Activated naive CD8-positive, alpha-beta T cell treated with anti-CD3 and anti-CD28 coated beads for 36 hours (primary cell): ENCODE measurements around the gene BOD1. TPM values are rescaled to one million over a fixed set of nuclear protein-coding genes. Genes with fewer than 3 reads are reported as not detected.
A peak's percentile ranks its signal among the peaks of the same experiment; 100 is the strongest.

Experiments used
- DNase-seq: peaks from one replicate; pipeline ENCODE4 v3.0.0; 2021
- H3K27ac Mint-ChIP-seq: one replicate; pipeline ENCODE4 v1.8.0; 2022; ENCODE audit warnings: mild to moderate bottlenecking, moderate library complexity, mixed read lengths
- H3K27me3 Mint-ChIP-seq: one replicate; pipeline ENCODE4 v1.8.0; 2022; ENCODE audit warnings: mild to moderate bottlenecking, mixed read lengths
- H3K36me3 Mint-ChIP-seq: one replicate; pipeline ENCODE4 v1.8.0; 2021; ENCODE audit warnings: mild to moderate bottlenecking, mixed read lengths
- H3K4me1 Mint-ChIP-seq: one replicate; pipeline ENCODE4 v1.8.0; 2021; ENCODE audit warnings: mixed read lengths
- H3K4me3 Mint-ChIP-seq: one replicate; pipeline ENCODE4 v1.8.0; 2022; ENCODE audit warnings: mild to moderate bottlenecking, moderate library complexity, mixed read lengths
- H3K9me3 Mint-ChIP-seq: one replicate; pipeline ENCODE4 v1.8.0; 2022; ENCODE audit warnings: mixed read lengths
- total RNA-seq, 2 experiments: library from RNA; stranded (reverse); gene quantifications; one replicate each; pipeline ENCODE4 v1.2.3, GENCODE V29; 2021

The BOD1 gene
- total RNA-seq = 10 to 100 TPM; 23.7 to 25.8 TPM

DNA sequence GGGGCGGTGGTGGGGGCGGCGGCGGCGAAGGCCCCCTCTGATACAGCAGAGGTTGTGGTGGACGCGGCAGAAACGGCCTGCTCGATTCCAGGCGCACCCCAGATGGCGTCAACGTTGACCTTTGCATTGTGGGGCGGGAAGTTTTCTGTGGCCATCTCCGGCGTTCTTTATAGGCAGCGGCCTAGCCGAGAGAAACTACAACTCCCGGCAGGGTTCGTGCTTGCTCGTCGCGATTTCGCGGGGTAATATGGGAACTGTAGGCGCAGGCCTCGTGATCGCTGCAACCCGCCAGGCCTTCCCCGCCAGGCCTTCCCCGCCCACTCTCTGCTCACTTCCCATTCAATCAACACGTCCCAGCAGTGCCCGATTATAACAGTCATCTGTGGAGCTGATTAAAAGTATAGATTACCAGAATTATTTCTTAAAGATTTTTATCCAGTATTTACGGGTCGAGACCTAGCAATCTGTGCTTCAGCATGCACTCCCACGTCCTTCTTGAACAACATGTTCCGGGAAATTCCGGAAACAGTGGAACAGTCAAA is at the start of gene BOD1:
Gene BOD1, minus strand, starts transcription at position 74 of the 542 bp plus-strand sequence. CDS start 214 bp downstream, outside the sequence.
- DNase-seq = peak; percentile 94
- Mint-ChIP-seq H3K4me1 (peaks cover 38% of the 10 kb centered on the region), H3K36me3 (peaks cover 16% of the 10 kb centered on the region), H3K27me3 (no peaks in the 10 kb centered on the region), H3K4me3 (peak within 1 kb of the TSS; percentile 93), H3K27ac (peak within 1 kb of the TSS; percentile 91), H3K9me3 (no peaks in the 10 kb centered on the region)

DNA sequence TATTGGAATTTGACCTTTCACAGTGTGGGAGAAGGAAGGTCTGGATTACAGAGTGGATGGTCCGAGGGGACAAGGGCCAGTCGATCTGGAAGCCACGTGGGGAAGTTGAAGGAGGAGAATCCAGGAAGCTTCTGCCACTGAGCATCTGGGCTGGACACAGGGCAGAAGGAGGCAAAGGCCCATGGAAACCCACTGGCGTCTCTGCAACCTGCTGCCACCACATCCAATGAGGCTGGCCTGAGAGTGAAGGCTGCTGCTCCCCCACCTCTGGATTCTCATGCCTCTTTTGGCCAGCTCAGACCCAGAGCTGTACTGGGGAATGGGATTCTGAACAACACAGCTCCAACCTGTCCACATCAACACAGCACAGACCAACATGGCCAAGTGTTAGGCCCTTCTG is 48.9 kb upstream of the BOD1 start:
- no peaks in the 10 kb centered on the region for H3K9me3 Mint-ChIP-seq
- no peak overlapping the region for H3K4me3 Mint-ChIP-seq

DNA sequence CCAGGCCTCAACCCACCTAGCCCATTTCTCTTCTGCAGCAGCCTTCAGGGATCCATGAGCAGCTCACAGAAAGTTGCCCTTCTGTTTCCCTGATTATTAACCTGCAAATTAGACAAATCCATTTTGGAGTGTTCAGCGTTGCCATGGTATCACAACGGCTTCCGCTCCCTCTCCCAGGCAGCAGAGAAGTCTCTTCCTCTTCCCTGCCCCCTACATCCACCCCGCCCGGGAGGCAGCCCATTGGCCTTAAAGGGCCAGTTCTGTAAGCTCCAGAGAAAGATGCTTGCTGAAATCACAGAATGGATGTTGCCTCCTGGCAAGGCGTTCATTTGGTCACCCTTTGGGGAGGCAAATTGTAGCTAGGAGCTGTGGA is 47.7 kb upstream of the BOD1 start:
- Mint-ChIP-seq H3K9me3 (no peaks in the 10 kb centered on the region), H3K36me3 (no peaks in the 10 kb centered on the region), H3K4me1 (no peaks in the 10 kb centered on the region)

More for the DNA sequence above, 48.9 kb upstream of the BOD1 start:
- H3K4me1 Mint-ChIP-seq = no peaks in the 10 kb centered on the region
- no peaks in the 10 kb centered on the region for H3K27me3 Mint-ChIP-seq
- H3K27ac Mint-ChIP-seq = no peak overlapping the region
- DNase-seq = no peak
- H3K36me3 Mint-ChIP-seq = no peaks in the 10 kb centered on the region

DNA sequence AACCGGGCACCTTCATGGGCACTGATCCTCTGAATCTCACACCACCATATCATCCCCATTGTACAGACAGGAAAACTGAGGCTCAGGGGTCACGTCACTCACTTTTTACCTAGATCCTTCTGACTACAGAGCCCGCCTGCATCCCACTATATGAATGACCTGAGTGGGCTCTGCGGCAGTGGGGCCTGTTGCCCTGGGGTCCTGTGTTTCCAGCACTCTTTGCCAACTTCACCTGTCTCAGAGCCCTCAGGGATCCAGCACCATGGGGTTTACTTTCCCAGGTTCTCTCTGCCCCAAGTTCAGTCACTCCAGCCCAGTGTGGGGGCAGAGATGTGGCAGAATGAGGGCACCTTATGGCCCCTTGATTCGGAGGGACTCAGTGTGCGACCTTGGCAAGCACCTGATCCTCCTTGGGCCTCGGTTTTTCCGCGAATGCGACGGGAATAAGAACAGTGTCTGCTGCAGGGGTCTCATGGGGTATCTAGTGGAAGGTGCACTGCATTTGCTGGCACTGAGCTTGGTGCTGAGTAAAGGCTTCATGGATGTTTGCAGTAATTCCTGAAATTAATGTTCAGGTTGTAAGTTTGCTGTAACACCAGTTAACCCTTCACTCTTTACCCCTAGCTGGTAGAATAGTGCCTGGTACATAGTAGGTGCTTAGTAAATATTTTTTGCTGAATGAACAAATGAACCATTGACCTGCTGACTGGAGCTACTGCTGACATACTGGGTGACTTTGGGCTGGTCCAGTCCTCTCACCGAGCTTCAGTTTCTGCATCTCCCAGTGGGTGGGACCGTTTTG is 47.1 kb upstream of the BOD1 start:
- no peaks in the 10 kb centered on the region for H3K4me1 Mint-ChIP-seq
- H3K27ac Mint-ChIP-seq = no peak overlapping the region
- no peak for DNase-seq
- no peaks in the 10 kb centered on the region for H3K27me3 Mint-ChIP-seq
- no peaks in the 10 kb centered on the region for H3K9me3 Mint-ChIP-seq
- H3K4me3 Mint-ChIP-seq = no peak overlapping the region
- no peaks in the 10 kb centered on the region for H3K36me3 Mint-ChIP-seq

More for the DNA sequence above, 47.7 kb upstream of the BOD1 start:
- H3K4me3 Mint-ChIP-seq = no peak overlapping the region
- no peaks in the 10 kb centered on the region for H3K27me3 Mint-ChIP-seq
- no peak for DNase-seq
- no peak overlapping the region for H3K27ac Mint-ChIP-seq

DNA sequence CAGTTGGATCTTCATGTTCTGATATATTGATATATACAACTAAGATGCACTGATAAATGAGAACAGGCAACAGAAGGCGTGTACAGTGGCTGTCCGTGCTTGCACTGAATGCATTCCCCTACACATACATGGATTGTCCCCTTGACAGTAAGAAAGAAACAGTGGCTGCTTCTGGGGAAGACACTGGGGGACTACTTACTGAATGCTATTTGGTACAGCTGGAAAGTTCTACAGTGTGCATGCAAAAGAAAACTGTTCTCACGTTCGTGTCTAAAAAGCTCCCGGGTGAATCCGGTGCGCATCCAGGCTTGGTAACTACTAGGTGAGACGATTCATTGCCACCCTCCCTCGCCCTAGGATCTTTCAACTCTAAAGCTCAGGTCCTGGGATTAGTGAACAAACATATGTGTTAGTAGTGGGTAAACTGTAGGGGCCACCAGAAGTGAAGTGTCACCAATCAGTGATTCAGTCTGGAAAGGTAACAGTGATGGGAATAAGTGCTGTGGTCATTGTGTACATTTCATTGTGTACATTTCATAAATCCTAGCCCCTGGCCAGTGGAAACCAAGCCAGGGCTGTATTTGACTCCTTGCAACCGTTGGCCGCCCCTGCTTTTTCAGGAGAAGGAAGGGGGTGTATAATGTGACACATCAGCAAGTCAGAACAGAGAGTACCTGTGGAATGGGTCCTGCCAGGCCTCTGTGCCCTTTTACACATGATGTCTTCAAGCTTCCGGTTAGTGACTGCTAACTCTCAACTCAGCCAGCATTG is 46.3 kb upstream of the BOD1 start:
- H3K36me3 Mint-ChIP-seq = no peaks in the 10 kb centered on the region
- H3K27ac Mint-ChIP-seq = no peak overlapping the region
- H3K4me3 Mint-ChIP-seq = no peak overlapping the region
- no peak for DNase-seq
- no peaks in the 10 kb centered on the region for H3K4me1 Mint-ChIP-seq
- H3K9me3 Mint-ChIP-seq = no peaks in the 10 kb centered on the region
- no peaks in the 10 kb centered on the region for H3K27me3 Mint-ChIP-seq

DNA sequence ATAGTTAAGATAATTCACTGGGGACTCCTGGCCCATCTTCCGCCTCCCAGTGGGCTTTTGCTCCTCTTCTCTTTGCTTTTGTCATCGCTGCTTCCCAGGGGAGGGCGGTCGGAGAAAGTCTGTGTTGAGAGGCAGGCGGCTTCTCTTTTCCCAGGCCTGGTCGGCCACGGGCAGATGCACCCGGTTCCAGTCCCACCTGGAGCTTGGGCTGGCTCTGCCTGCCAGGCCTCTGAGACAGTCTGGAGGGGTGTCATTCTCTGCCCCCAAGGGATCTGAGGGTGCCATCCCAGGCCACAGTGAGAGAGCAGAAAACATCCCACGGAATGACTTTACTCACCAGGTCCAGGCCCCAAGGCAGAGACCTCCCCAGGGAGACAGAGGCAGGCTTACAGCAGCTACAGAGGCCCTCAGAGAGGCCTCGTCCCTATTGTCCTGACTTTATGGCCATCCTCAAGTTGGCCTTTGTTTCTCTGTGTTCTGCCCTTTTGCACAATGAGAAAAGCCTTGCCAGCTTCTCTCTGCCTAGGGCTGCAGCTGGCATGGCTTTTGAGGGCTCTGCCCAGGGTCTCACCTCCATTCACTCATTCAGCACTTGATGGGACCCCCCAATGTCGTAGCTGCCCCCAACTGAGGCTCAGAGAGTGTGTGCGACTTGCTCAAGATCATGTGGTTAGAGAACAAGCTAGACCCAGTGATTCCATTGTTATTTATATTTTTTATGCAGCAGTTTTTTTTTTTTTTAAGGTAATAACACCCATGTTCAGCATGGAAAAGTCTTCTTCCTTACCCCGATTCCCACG is 44.2 kb upstream of the BOD1 start:
- no peak overlapping the region for H3K4me3 Mint-ChIP-seq
- DNase-seq = no peak
- no peaks in the 10 kb centered on the region for H3K27me3 Mint-ChIP-seq
- H3K36me3 Mint-ChIP-seq = no peaks in the 10 kb centered on the region
- no peak overlapping the region for H3K27ac Mint-ChIP-seq
- H3K4me1 Mint-ChIP-seq = no peaks in the 10 kb centered on the region
- no peaks in the 10 kb centered on the region for H3K9me3 Mint-ChIP-seq

DNA sequence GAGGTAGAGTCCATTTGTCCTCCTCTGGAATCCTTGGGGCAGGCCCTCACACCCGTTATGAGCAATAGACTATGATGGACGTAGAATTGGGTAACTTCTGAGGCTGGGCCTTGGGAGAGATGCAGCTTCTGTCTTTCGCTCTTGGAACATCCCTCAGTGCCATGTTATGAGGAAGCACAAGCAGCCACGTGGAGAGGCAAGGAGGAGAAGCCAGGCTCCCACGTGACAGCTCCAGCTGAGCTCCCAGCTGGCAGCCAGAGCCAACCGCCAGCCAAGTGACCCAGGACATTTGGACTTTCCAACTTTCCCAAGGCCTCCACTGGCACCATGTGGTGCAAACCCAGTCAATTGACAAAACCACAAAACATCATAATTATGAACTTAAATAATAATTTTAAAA is 43.0 kb upstream of the BOD1 start:
- Mint-ChIP-seq H3K27me3 (peaks cover 3% of the 10 kb centered on the region), H3K27ac (no peak overlapping the region), H3K4me3 (no peak overlapping the region), H3K4me1 (no peaks in the 10 kb centered on the region), H3K36me3 (no peaks in the 10 kb centered on the region), H3K9me3 (peaks cover 2% of the 10 kb centered on the region)
- no peak for DNase-seq

DNA sequence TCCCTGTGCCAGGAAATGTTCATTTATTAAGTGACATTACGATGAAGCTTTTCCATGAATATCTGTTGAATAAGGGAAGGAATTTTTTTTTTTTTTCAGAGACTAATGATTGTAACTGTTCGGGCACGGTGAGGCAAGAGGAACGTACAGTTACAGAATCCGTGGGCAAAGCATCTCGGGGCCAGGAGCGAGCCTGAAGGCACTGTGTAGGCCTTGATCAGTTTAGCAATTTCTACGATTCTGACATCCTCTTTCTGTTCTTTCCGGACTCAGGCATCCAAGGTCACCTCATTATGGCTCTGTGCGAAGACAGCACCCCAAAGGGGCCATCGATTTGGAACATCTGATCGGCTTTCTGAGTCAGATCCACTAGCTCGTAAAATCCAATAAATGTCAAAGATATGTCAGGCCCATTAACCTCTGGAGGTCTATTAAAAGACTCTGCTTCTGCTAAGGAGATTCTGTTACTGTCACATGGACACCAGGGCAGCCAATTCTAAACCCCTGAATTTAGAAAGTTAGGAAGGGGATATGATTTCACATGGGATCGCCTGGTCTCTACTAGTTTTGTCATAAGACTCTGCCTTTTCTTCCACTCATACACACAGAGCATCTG is 41.4 kb upstream of the BOD1 start:
- no peaks in the 10 kb centered on the region for H3K4me1 Mint-ChIP-seq
- no peak for DNase-seq
- no peak overlapping the region for H3K27ac Mint-ChIP-seq
- H3K4me3 Mint-ChIP-seq = no peak overlapping the region
- no peaks in the 10 kb centered on the region for H3K36me3 Mint-ChIP-seq
- peaks cover 4% of the 10 kb centered on the region for H3K9me3 Mint-ChIP-seq
- H3K27me3 Mint-ChIP-seq = peaks cover 3% of the 10 kb centered on the region

DNA sequence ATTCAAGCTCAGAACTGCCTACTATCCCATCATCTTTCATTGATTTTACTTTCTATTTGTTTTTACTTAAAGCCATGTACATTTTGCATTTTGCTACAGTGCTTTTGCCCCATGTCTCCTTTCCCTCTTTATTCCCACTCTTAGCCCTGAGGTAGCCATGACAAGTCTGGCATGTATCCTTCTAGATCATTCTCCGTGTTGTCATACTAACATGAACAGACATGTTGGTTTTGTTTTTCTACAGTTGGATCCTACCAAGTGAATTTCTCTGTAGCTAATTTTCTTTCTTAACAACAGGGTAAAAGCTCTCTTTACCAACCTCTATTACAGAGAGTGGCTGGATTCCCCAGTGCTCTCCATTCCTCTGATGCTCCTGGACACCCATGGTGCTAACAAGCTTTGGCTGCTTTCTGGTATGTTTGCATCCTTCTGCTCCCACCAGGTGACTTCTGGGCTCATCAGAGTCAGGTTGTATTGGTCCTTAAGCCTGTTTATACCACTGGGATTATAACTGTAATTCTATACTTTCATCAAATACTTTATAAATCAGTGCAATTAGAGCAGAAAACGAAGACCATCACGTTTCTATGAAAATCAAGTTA is 38.8 kb upstream of the BOD1 start:
- H3K4me3 Mint-ChIP-seq = no peak overlapping the region
- no peaks in the 10 kb centered on the region for H3K36me3 Mint-ChIP-seq
- DNase-seq = no peak
- H3K27me3 Mint-ChIP-seq = peaks cover 24% of the 10 kb centered on the region
- H3K4me1 Mint-ChIP-seq = no peaks in the 10 kb centered on the region
- H3K9me3 Mint-ChIP-seq = peaks cover 12% of the 10 kb centered on the region
- H3K27ac Mint-ChIP-seq = no peak overlapping the region

DNA sequence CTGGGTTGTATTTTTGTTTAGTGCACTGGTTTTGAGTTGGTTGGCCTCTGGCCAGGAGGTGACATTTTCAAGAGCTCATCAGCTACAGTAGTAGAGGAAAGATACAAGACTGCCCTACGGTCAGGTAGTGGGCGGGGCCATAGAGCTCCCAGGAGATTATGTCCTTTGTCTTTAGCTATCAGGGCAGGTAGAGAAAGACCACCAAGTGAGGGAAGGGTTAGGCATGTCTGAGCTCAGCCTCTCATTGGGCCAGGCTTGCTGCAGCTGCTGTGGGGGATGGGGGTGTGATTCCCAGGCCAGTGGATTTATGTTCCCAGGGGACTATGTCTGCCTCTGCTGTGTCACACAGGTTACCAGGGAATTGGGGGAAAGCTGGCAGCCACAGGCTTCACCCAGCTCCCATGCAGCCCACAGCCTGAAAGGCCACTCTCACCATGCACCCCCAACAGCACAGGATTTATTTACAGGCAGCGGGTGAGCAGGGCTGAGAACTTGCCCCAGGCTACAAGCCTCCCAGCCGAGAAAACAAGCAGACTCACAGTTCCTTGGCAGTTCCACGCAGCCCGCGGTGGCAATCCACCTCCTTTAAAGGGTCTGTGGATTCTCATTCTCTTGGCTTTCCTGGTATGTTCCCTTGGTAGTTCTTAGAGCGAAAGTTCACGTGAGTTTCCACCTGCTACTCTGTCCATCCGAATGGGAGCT is 37.5 kb upstream of the BOD1 start:
- no peaks in the 10 kb centered on the region for H3K36me3 Mint-ChIP-seq

DNA sequence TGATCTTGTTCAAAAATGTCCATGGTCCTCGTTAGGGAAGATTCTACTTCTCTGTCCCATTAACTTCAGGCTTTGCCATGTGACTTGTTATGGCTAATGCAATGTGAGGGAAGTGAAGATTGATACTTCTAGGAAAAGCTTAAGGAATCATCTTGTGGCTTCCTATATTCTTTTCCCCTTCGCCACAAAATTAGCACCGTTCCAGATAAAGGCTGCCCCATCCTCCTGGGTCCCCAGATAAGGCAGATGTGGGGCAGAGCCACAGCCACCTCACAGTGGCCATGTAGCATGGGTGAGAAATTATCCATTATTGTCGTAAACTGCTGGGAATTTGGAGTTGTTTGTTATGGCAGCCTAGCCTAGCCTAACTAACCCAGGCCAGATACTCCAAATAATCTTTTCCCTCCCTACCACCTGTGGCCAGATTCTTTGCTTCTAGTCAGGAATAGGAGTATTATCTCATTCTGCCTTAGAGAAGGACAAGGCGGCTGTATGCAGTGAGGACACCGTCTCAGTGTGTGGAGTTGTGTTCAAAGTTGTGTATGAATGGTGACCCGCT is 31.9 kb upstream of the BOD1 start:
- peaks cover 27% of the 10 kb centered on the region for H3K27me3 Mint-ChIP-seq

More for the DNA sequence above, 37.5 kb upstream of the BOD1 start:
- H3K4me1 Mint-ChIP-seq = no peaks in the 10 kb centered on the region
- H3K27me3 Mint-ChIP-seq = peaks cover 27% of the 10 kb centered on the region
- DNase-seq = no peak
- peaks cover 12% of the 10 kb centered on the region for H3K9me3 Mint-ChIP-seq
- H3K4me3 Mint-ChIP-seq = no peak overlapping the region
- no peak overlapping the region for H3K27ac Mint-ChIP-seq

DNA sequence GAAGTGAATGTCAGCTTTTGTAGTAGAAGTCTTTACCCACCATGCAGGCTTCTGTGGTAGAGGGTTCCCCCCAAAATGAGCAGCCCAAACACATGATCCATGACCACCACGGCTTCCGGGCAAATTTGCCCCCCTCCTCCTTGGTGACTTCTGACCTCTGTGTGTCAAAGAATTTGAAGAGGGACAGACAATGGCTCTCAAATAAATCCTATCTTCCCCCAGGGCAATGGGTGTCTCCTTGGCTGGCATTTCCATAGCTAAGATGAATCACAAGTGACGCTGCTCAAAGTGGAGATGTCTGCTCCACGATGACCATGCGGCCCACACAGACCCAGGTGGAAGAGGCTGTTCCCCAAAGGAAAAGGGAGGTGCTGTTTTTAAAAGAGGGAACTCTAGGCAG is 30.2 kb upstream of the BOD1 start:
- DNase-seq = no peak
- Mint-ChIP-seq H3K4me3 (no peak overlapping the region), H3K27ac (no peak overlapping the region), H3K4me1 (no peaks in the 10 kb centered on the region), H3K36me3 (no peaks in the 10 kb centered on the region), H3K9me3 (peaks cover under 1% of the 10 kb centered on the region), H3K27me3 (peaks cover 20% of the 10 kb centered on the region)

More for the DNA sequence above, 31.9 kb upstream of the BOD1 start:
- H3K4me3 Mint-ChIP-seq = no peak overlapping the region
- no peak for DNase-seq
- H3K9me3 Mint-ChIP-seq = peaks cover 8% of the 10 kb centered on the region
- no peaks in the 10 kb centered on the region for H3K4me1 Mint-ChIP-seq
- H3K27ac Mint-ChIP-seq = no peak overlapping the region
- H3K36me3 Mint-ChIP-seq = no peaks in the 10 kb centered on the region

DNA sequence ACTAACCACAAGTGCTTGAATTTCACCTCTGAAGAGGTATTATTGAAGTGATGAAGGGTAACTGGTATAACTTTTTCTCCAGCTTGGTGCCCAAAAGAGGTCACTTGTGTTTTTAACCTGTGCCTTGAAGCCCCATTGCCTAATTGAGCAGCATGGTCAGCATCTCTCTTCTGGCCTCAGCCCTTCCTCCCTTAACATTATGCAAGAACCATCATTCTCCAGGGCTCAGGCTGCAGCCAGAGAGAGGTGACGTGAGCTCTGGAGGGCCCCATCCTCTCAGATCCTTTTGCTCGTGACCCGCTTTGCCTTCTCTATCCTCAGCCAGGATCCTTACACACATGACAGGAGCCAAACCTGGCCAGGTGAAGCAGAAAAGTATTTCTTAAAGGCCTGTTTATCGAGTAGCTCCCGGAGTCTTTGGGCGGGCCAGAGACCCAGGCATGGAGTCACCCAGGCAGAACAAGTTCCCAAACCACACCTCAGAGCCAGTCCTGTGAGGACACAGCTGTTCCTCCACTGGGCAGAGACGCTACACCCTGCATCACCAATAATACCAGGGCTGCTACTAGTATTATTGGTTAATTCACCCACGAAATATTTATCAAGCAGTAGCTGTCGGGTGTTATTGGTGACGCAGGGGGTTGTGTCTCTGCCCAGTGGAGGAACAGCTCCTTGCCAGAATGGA is 29.6 kb upstream of the BOD1 start:
- no peak overlapping the region for H3K4me3 Mint-ChIP-seq

More for the DNA sequence above, 29.6 kb upstream of the BOD1 start:
- no peak for DNase-seq
- H3K4me1 Mint-ChIP-seq = no peaks in the 10 kb centered on the region
- no peaks in the 10 kb centered on the region for H3K36me3 Mint-ChIP-seq
- peaks cover 14% of the 10 kb centered on the region for H3K27me3 Mint-ChIP-seq
- no peaks in the 10 kb centered on the region for H3K9me3 Mint-ChIP-seq
- H3K27ac Mint-ChIP-seq = no peak overlapping the region
